GM21526 (cell line): ENCODE data around the gene H1-8.
A peak's percentile ranks its signal among the peaks of the same experiment; 100 is the strongest.
"Not testable (repeated sequence)": the region's sequence is repeated elsewhere in the genome, so short reads cannot be mapped to it uniquely, and the experiment has no call there.

Experiments used
- ATAC-seq: cut with Tn5 transposase; IDR thresholded peaks from one replicate; pipeline ENCODE4 v1.9.1; 2021; ENCODE audit warnings: moderate library complexity; ENCODE audit not compliant: unreplicated experiment, low FRiP score

The H1-8 gene

GRCh38 chr3:129514563-129514962 lies 28.4 kb upstream of the H1-8 start:
- no peak for ATAC-seq

- ATAC-seq: not testable (repeated sequence)
These were observed 27.7 kb upstream of the H1-8 start for GRCh38 chr3:129515108-129515820.

- not testable (repeated sequence) for ATAC-seq
These were observed 27.0 kb upstream of the H1-8 start for GRCh38 chr3:129515821-129516432.

- ATAC-seq: no peak
These were observed 25.5 kb upstream of the H1-8 start for GRCh38 chr3:129517516-129517915.

GRCh38 chr3:129518038-129518561 lies 24.9 kb upstream of the H1-8 start:
- no peak for ATAC-seq

- ATAC-seq: no peak
These were observed 24.4 kb upstream of the H1-8 start for GRCh38 chr3:129518581-129518980.

- no peak for ATAC-seq
These were observed 23.5 kb upstream of the H1-8 start for GRCh38 chr3:129519449-129519848.

GRCh38 chr3:129519896-129520715 lies 22.9 kb upstream of the H1-8 start:
- ATAC-seq: no peak

- ATAC-seq: no peak
These were observed 22.0 kb upstream of the H1-8 start for GRCh38 chr3:129520960-129521359.

GRCh38 chr3:129521611-129522010 lies 21.4 kb upstream of the H1-8 start:
- no peak for ATAC-seq

GRCh38 chr3:129522953-129523352 lies 20.0 kb upstream of the H1-8 start:
- ATAC-seq: no peak

GRCh38 chr3:129524081-129524480 lies 18.9 kb upstream of the H1-8 start:
- ATAC-seq: no peak

- ATAC-seq: no peak
These were observed 17.5 kb upstream of the H1-8 start for GRCh38 chr3:129525341-129525968.

GRCh38 chr3:129526121-129526900 lies 16.7 kb upstream of the H1-8 start:
- ATAC-seq: peak; percentile 80

- ATAC-seq: no peak
These were observed 15.7 kb upstream of the H1-8 start for GRCh38 chr3:129527262-129527661.

- no peak for ATAC-seq
These were observed 14.3 kb upstream of the H1-8 start, which contains the start of gene RHO for GRCh38 chr3:129528589-129529100. Gene RHO (plus strand): TSS chr3:129528639. CDS start chr3:129528734, 95 bp downstream.

GRCh38 chr3:129529436-129530210 lies 13.4 kb upstream of the H1-8 start:
- no peak for ATAC-seq

GRCh38 chr3:129530251-129530791 lies 12.7 kb upstream of the H1-8 start:
- no peak for ATAC-seq

GRCh38 chr3:129530821-129531220 lies 12.2 kb upstream of the H1-8 start:
- ATAC-seq: no peak
